Measurements from ENCODE around the gene ERMAP. TPM values are rescaled to one million over a fixed set of nuclear protein-coding genes. Genes with fewer than 3 reads are reported as not detected.
A peak's percentile ranks its signal among the peaks of the same experiment; 100 is the strongest.

ERMAP gene
- total and polyA plus RNA-seq, 9 of the 15 experiments (the other 6 are each of a cell fraction or from before 2014, with no cell fraction given): 8.0 to 31.4 (median 22.5) TPM

DNA sequence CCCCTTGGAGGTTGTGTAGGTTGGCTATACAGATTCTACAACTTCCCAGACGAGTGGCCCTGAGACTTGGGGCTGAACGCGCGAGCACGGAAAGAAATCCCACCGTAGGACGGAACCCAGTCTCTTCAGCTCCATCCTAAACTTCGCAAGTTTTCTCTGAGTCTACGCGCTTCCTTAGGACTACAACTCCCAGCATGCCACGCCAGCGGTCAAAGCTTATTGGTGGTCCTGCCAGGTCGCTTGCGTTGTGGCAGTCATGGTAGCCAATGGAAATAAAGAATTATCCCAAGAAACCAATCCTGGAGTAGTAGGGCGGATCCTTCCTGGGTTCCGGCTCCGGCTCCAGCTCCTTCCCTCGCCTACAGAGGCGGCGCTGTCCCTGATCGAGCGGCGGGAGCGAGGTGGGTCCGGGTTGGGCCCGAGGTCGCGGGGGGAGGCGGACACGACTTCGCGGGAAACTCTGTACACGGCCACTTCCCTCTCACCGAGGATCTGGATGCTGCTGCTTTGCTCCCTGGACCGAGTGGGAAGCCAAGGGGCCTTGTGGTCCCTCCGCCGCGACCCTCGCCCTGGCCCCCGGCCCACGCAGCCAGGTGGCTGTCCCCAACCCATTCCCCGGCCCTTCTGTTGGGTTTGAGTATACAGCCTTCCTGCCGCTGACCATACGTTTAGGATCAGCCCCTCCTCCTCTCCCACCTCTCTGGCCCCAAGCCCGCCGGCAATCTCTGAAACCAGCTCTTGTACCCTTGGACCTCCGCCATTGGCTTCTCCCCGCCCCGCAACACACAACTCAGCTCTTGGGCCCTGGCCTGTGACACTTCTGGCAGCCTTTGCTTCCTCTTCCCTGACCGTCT, 29.6 kb downstream of the ERMAP start, which contains the start of gene ZNF691 (continued):
- no peak for TF ChIP-seq ILF3 (IDR thresholded peaks at IDR 0.05; ENCODE audit: borderline replicate concordance)
- TF ChIP-seq, protein P1, sequence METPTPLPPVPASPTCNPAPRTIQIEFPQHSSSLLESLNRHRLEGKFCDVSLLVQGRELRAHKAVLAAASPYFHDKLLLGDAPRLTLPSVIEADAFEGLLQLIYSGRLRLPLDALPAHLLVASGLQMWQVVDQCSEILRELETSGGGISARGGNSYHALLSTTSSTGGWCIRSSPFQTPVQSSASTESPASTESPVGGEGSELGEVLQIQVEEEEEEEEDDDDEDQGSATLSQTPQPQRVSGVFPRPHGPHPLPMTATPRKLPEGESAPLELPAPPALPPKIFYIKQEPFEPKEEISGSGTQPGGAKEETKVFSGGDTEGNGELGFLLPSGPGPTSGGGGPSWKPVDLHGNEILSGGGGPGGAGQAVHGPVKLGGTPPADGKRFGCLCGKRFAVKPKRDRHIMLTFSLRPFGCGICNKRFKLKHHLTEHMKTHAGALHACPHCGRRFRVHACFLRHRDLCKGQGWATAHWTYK (CRISPR knock-in tag; IDR thresholded peaks at IDR 0.05): peak; percentile 79
- TF ChIP-seq HDGF (IDR thresholded peaks at IDR 0.05): peak; percentile 95
- TF ChIP-seq, protein P2, sequence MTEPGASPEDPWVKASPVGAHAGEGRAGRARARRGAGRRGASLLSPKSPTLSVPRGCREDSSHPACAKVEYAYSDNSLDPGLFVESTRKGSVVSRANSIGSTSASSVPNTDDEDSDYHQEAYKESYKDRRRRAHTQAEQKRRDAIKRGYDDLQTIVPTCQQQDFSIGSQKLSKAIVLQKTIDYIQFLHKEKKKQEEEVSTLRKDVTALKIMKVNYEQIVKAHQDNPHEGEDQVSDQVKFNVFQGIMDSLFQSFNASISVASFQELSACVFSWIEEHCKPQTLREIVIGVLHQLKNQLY (CRISPR knock-in tag; conservative IDR thresholded peaks at IDR 0.05): 0 out of 4 replicates have a peak, but pooled peaks of 1 of the 2 experiments have one; percentile 80
- no peak for TF ChIP-seq HEY1 (CRISPR knock-in tag; IDR thresholded peaks at IDR 0.05; ENCODE audit: borderline replicate concordance)
- peak; percentile 61; the same call in 1 of the 2 replicates for TF ChIP-seq HDAC2 (IDR thresholded peaks at IDR 0.05)
- TF ChIP-seq, protein P3, sequence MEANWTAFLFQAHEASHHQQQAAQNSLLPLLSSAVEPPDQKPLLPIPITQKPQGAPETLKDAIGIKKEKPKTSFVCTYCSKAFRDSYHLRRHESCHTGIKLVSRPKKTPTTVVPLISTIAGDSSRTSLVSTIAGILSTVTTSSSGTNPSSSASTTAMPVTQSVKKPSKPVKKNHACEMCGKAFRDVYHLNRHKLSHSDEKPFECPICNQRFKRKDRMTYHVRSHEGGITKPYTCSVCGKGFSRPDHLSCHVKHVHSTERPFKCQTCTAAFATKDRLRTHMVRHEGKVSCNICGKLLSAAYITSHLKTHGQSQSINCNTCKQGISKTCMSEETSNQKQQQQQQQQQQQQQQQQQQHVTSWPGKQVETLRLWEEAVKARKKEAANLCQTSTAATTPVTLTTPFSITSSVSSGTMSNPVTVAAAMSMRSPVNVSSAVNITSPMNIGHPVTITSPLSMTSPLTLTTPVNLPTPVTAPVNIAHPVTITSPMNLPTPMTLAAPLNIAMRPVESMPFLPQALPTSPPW (CRISPR knock-in tag; IDR thresholded peaks at IDR 0.05): peak; percentile 93
- TF ChIP-seq ZNF224 (CRISPR knock-in tag; IDR thresholded peaks at IDR 0.05): no peak
- TF ChIP-seq KDM5B (IDR thresholded peaks at IDR 0.05; ENCODE audit: insufficient replicate concordance, low read depth, low read length): peak; percentile 84
- peak; percentile 58 for TF ChIP-seq DIDO1 (tag; IDR thresholded peaks at IDR 0.05; ENCODE audit: low read depth)
- no peak for TF ChIP-seq TCFL5 (CRISPR knock-in tag; conservative IDR thresholded peaks at IDR 0.05)
- TF ChIP-seq POLR2G (IDR thresholded peaks at IDR 0.05; ENCODE audit: low read depth, low read length): peak; percentile 95
- TF ChIP-seq, protein P4, sequence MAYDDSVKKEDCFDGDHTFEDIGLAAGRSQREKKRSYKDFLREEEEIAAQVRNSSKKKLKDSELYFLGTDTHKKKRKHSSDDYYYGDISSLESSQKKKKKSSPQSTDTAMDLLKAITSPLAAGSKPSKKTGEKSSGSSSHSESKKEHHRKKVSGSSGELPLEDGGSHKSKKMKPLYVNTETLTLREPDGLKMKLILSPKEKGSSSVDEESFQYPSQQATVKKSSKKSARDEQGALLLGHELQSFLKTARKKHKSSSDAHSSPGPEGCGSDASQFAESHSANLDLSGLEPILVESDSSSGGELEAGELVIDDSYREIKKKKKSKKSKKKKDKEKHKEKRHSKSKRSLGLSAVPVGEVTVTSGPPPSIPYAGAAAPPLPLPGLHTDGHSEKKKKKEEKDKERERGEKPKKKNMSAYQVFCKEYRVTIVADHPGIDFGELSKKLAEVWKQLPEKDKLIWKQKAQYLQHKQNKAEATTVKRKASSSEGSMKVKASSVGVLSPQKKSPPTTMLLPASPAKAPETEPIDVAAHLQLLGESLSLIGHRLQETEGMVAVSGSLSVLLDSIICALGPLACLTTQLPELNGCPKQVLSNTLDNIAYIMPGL (CRISPR knock-in tag; IDR thresholded peaks at IDR 0.05): no peak
- TF ChIP-seq, protein P5, sequence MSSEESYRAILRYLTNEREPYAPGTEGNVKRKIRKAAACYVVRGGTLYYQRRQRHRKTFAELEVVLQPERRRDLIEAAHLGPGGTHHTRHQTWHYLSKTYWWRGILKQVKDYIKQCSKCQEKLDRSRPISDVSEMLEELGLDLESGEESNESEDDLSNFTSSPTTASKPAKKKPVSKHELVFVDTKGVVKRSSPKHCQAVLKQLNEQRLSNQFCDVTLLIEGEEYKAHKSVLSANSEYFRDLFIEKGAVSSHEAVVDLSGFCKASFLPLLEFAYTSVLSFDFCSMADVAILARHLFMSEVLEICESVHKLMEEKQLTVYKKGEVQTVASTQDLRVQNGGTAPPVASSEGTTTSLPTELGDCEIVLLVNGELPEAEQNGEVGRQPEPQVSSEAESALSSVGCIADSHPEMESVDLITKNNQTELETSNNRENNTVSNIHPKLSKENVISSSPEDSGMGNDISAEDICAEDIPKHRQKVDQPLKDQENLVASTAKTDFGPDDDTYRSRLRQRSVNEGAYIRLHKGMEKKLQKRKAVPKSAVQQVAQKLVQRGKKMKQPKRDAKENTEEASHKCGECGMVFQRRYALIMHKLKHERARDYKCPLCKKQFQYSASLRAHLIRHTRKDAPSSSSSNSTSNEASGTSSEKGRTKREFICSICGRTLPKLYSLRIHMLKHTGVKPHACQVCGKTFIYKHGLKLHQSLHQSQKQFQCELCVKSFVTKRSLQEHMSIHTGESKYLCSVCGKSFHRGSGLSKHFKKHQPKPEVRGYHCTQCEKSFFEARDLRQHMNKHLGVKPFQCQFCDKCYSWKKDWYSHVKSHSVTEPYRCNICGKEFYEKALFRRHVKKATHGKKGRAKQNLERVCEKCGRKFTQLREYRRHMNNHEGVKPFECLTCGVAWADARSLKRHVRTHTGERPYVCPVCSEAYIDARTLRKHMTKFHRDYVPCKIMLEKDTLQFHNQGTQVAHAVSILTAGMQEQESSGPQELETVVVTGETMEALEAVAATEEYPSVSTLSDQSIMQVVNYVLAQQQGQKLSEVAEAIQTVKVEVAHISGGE (CRISPR knock-in tag; IDR thresholded peaks at IDR 0.05): peak in 2 of 3 experiments; percentile 30 to 73; a peak in 2 of 6 replicates
- TF ChIP-seq FOS (IDR thresholded peaks at IDR 0.05; ENCODE audit: extremely low read depth, insufficient read length): peak; percentile 99
- no peak for TF ChIP-seq NFXL1 (CRISPR knock-in tag; IDR thresholded peaks at IDR 0.05)

Data from K562 (cell line).